Type B pancreatic cell (in vitro differentiated cells): ENCODE measurements around the gene PDE4B. TPM values are rescaled to one million over a fixed set of nuclear protein-coding genes. Genes with fewer than 3 reads are reported as not detected.

Experiments
- DNase-seq: peaks from one replicate; pipeline ENCODE4 v3.0.0; 2021; ENCODE audit warnings: mixed read lengths; ENCODE audit not compliant: unreplicated experiment; ENCODE audit errors: extremely low spot score
- H3K27ac Mint-ChIP-seq: 2 replicates; pipeline ENCODE4 v1.8.0; 2021; ENCODE audit warnings: mild to moderate bottlenecking, mixed read lengths
- H3K27me3 Mint-ChIP-seq: 2 replicates; pipeline ENCODE4 v1.8.0; 2021; ENCODE audit warnings: mixed read lengths
- H3K36me3 Mint-ChIP-seq: 2 replicates; pipeline ENCODE4 v1.8.0; 2021; ENCODE audit warnings: mixed read lengths
- H3K4me1 Mint-ChIP-seq: one replicate; pipeline ENCODE4 v1.8.0; 2021; ENCODE audit warnings: mixed read lengths; ENCODE audit not compliant: unreplicated experiment
- H3K4me3 Mint-ChIP-seq: 2 replicates; pipeline ENCODE4 v1.8.0; 2021; ENCODE audit warnings: mild to moderate bottlenecking, mixed read lengths
- H3K9me3 Mint-ChIP-seq: 2 replicates; pipeline ENCODE4 v1.8.0; 2021; ENCODE audit warnings: mixed read lengths
- total RNA-seq: library from RNA; stranded (reverse); gene quantifications from 2 replicates; pipeline ENCODE4 v1.2.1, GENCODE V29; 2021; ENCODE audit warnings: low replicate concordance
- TF ChIP-seq, protein P1 (sequence below): fragments of 200-600 bp; sonication (generic); conservative IDR thresholded peaks from 2 replicates; pipeline ENCODE4 v1.5.0; 2021; ENCODE audit warnings: antibody characterized with exemption, mild to moderate bottlenecking

PDE4B gene
- total RNA-seq, 1 donor from 2014 or later: 4.7 TPM

GRCh38 chr1:66336641-66336990 lies 543.9 kb downstream of the PDE4B start:
- Mint-ChIP-seq H3K4me1 (peaks cover 41% of the 10 kb centered on the region), H3K27me3 (peaks cover 6% of the 10 kb centered on the region)

GRCh38 chr1:66337249-66337648 lies 544.6 kb downstream of the PDE4B start:
- no peaks in the 10 kb centered on the region for H3K36me3 Mint-ChIP-seq
- H3K4me1 Mint-ChIP-seq: peaks cover 37% of the 10 kb centered on the region
- no peak overlapping the region for H3K4me3 Mint-ChIP-seq
- no peak overlapping the region for H3K27ac Mint-ChIP-seq
- no peak for DNase-seq
- TF ChIP-seq, protein P1, sequence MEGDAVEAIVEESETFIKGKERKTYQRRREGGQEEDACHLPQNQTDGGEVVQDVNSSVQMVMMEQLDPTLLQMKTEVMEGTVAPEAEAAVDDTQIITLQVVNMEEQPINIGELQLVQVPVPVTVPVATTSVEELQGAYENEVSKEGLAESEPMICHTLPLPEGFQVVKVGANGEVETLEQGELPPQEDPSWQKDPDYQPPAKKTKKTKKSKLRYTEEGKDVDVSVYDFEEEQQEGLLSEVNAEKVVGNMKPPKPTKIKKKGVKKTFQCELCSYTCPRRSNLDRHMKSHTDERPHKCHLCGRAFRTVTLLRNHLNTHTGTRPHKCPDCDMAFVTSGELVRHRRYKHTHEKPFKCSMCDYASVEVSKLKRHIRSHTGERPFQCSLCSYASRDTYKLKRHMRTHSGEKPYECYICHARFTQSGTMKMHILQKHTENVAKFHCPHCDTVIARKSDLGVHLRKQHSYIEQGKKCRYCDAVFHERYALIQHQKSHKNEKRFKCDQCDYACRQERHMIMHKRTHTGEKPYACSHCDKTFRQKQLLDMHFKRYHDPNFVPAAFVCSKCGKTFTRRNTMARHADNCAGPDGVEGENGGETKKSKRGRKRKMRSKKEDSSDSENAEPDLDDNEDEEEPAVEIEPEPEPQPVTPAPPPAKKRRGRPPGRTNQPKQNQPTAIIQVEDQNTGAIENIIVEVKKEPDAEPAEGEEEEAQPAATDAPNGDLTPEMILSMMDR: no peak
- no peaks in the 10 kb centered on the region for H3K9me3 Mint-ChIP-seq
- H3K27me3 Mint-ChIP-seq: peaks cover 6% of the 10 kb centered on the region

More at GRCh38 chr1:66336641-66336990, 543.9 kb downstream of the PDE4B start:
- H3K9me3 Mint-ChIP-seq: no peaks in the 10 kb centered on the region
- no peak overlapping the region for H3K27ac Mint-ChIP-seq
- H3K36me3 Mint-ChIP-seq: no peaks in the 10 kb centered on the region
- no peak for DNase-seq
- H3K4me3 Mint-ChIP-seq: no peak overlapping the region
- TF ChIP-seq, protein P1: no peak

DNA sequence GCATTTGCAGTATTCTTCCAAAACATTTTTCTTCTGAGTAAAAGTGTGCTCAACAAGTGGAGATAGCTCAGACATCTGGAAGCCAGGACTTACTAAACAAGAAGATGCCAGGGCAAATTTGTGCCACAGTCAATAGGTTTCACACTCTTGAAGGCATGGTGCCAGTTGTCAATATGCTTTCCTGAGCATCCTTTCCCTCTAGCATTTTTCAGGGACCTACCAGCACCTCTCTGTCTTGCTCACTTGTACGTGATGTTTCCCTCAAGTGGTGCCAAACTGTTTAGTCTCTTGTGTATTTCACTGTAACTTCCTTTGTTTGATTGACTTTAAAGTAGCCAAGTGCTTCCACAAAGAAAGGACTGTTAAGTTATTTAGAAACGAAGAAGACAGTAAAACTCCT lies 547.2 kb downstream of the PDE4B start:
- H3K4me1 Mint-ChIP-seq: peaks cover 21% of the 10 kb centered on the region
- no peak for DNase-seq
- no peak overlapping the region for H3K27ac Mint-ChIP-seq
- H3K36me3 Mint-ChIP-seq: no peaks in the 10 kb centered on the region
- TF ChIP-seq, protein P1: no peak
- H3K4me3 Mint-ChIP-seq: no peak overlapping the region
- no peaks in the 10 kb centered on the region for H3K9me3 Mint-ChIP-seq
- H3K27me3 Mint-ChIP-seq: no peaks in the 10 kb centered on the region

GRCh38 chr1:66341446-66342089 lies 548.9 kb downstream of the PDE4B start:
- Mint-ChIP-seq H3K27me3 (no peaks in the 10 kb centered on the region), H3K4me1 (peaks cover 5% of the 10 kb centered on the region)

GRCh38 chr1:66342707-66343106 lies 550.0 kb downstream of the PDE4B start:
- Mint-ChIP-seq H3K36me3 (no peaks in the 10 kb centered on the region), H3K4me1 (peaks cover 5% of the 10 kb centered on the region), H3K4me3 (no peak overlapping the region), H3K9me3 (peaks cover 7% of the 10 kb centered on the region), H3K27me3 (no peaks in the 10 kb centered on the region), H3K27ac (no peak overlapping the region)
- TF ChIP-seq, protein P1: no peak
- DNase-seq: no peak

More at GRCh38 chr1:66341446-66342089, 548.9 kb downstream of the PDE4B start:
- no peaks in the 10 kb centered on the region for H3K36me3 Mint-ChIP-seq
- peaks cover 6% of the 10 kb centered on the region for H3K9me3 Mint-ChIP-seq
- H3K27ac Mint-ChIP-seq: no peak overlapping the region
- TF ChIP-seq, protein P1: no peak
- DNase-seq: no peak
- H3K4me3 Mint-ChIP-seq: no peak overlapping the region
